ENCODE measurements around the gene ONECUT1. TPM values are rescaled to one million over a fixed set of nuclear protein-coding genes. Genes with fewer than 3 reads are reported as not detected.

ONECUT1 gene
- total and polyA plus RNA-seq, 7 donors: 0.36 TPM; not detected in 6

- Histone ChIP-seq H3K36me3 (no peaks in the 10 kb centered on the region), H3K9me3 (no peaks in the 10 kb centered on the region), H3K27me3 (peaks cover 0 to 20% (median 0%) of the 10 kb centered on the region in 3 donors), H3K4me3 (no peak overlapping the region), H3K27ac (no peak overlapping the region), H3K4me1 (no peaks in the 10 kb centered on the region)
- DNase-seq: no peak
- WGBS, 2 donors: 57 to 62% methylated on average over 3 of the region's 3 CpGs
- intact Hi-C loops (cut with DNase I): no loop called here
- TF ChIP-seq POLR2AphosphoS5 (IDR thresholded peaks at IDR 0.05): no peak
- TF ChIP-seq CTCF (IDR thresholded peaks at IDR 0.05): no peak
- no peak for TF ChIP-seq EP300 (IDR thresholded peaks at IDR 0.05)
- TF ChIP-seq POLR2A (IDR thresholded peaks at IDR 0.05): no peak
Measured at GRCh38 chr15:52765785-52766184, 24.4 kb downstream of the ONECUT1 start.

- 92% methylated on average over 5 of the region's 5 CpGs for WGBS, 2 donors
Measured at GRCh38 chr15:52764731-52765130, 25.4 kb downstream of the ONECUT1 start.

GRCh38 chr15:52762621-52763020 lies 27.5 kb downstream of the ONECUT1 start:
- DNase-seq: no peak
- Histone ChIP-seq H3K36me3 (no peaks in the 10 kb centered on the region), H3K4me3 (no peak overlapping the region), H3K27ac (no peak overlapping the region), H3K9me3 (no peaks in the 10 kb centered on the region), H3K4me1 (no peaks in the 10 kb centered on the region), H3K27me3 (peaks cover 0 to 11% (median 0%) of the 10 kb centered on the region in 3 donors)
- intact Hi-C loops (cut with DNase I): no loop called here
- 71 to 83% methylated on average over 5 of the region's 5 CpGs for WGBS, 2 donors
- TF ChIP-seq POLR2A (IDR thresholded peaks at IDR 0.05): no peak
- TF ChIP-seq EP300 (IDR thresholded peaks at IDR 0.05): no peak
- TF ChIP-seq POLR2AphosphoS5 (IDR thresholded peaks at IDR 0.05): no peak
- no peak for TF ChIP-seq CTCF (IDR thresholded peaks at IDR 0.05)

More at GRCh38 chr15:52764731-52765130, 25.4 kb downstream of the ONECUT1 start:
- Histone ChIP-seq H3K27me3 (peaks cover 0 to 20% (median 0%) of the 10 kb centered on the region in 3 donors), H3K4me1 (no peaks in the 10 kb centered on the region), H3K9me3 (no peaks in the 10 kb centered on the region), H3K4me3 (no peak overlapping the region), H3K27ac (no peak overlapping the region), H3K36me3 (no peaks in the 10 kb centered on the region)
- TF ChIP-seq CTCF (IDR thresholded peaks at IDR 0.05): no peak
- TF ChIP-seq POLR2A (IDR thresholded peaks at IDR 0.05): no peak
- TF ChIP-seq EP300 (IDR thresholded peaks at IDR 0.05): no peak
- DNase-seq: no peak
- intact Hi-C loops (cut with DNase I): no loop called here

- Histone ChIP-seq H3K27me3 (peaks cover 0 to 11% (median 0%) of the 10 kb centered on the region in 3 donors), H3K27ac (no peak overlapping the region), H3K36me3 (no peaks in the 10 kb centered on the region), H3K4me3 (no peak overlapping the region), H3K4me1 (no peaks in the 10 kb centered on the region), H3K9me3 (no peaks in the 10 kb centered on the region)
- WGBS, 2 donors: 83 to 85% methylated on average over 1 of the region's 1 CpG
- DNase-seq: no peak
- intact Hi-C loops (cut with DNase I): no loop called here
- TF ChIP-seq CTCF (IDR thresholded peaks at IDR 0.05): no peak
- TF ChIP-seq EP300 (IDR thresholded peaks at IDR 0.05): no peak
- TF ChIP-seq POLR2AphosphoS5 (IDR thresholded peaks at IDR 0.05): no peak
- TF ChIP-seq POLR2A (IDR thresholded peaks at IDR 0.05): no peak
Measured at GRCh38 chr15:52760562-52760961, 29.6 kb downstream of the ONECUT1 start.

- DNase-seq: no peak
- WGBS, 2 donors: 85 to 86% methylated on average over 6 of the region's 6 CpGs
- H3K4me3 ChIP-seq: no peak overlapping the region
- H3K4me1 ChIP-seq: no peaks in the 10 kb centered on the region
- H3K27ac ChIP-seq: no peak overlapping the region
- H3K27me3 ChIP-seq: peaks cover 0 to 11% (median 0%) of the 10 kb centered on the region in 3 donors
- H3K9me3 ChIP-seq: no peaks in the 10 kb centered on the region
- H3K36me3 ChIP-seq: no peaks in the 10 kb centered on the region
- TF ChIP-seq POLR2A (IDR thresholded peaks at IDR 0.05) (no peak), CTCF (IDR thresholded peaks at IDR 0.05) (no peak), EP300 (IDR thresholded peaks at IDR 0.05) (no peak), POLR2AphosphoS5 (IDR thresholded peaks at IDR 0.05) (no peak)
- intact Hi-C loops (cut with DNase I): no loop called here
Measured at GRCh38 chr15:52759969-52760368, 30.2 kb downstream of the ONECUT1 start.

Measured in sigmoid colon (tissue), 7 donors.